ENCODE data around the gene PPP2R5C. TPM values are rescaled to one million over a fixed set of nuclear protein-coding genes. Genes with fewer than 3 reads are reported as not detected.

PPP2R5C gene
- total and polyA plus RNA-seq, 9 of the 15 experiments (the other 6 are each of a cell fraction or from before 2014, with no cell fraction given): 284 to 617 (median 395) TPM

DNA sequence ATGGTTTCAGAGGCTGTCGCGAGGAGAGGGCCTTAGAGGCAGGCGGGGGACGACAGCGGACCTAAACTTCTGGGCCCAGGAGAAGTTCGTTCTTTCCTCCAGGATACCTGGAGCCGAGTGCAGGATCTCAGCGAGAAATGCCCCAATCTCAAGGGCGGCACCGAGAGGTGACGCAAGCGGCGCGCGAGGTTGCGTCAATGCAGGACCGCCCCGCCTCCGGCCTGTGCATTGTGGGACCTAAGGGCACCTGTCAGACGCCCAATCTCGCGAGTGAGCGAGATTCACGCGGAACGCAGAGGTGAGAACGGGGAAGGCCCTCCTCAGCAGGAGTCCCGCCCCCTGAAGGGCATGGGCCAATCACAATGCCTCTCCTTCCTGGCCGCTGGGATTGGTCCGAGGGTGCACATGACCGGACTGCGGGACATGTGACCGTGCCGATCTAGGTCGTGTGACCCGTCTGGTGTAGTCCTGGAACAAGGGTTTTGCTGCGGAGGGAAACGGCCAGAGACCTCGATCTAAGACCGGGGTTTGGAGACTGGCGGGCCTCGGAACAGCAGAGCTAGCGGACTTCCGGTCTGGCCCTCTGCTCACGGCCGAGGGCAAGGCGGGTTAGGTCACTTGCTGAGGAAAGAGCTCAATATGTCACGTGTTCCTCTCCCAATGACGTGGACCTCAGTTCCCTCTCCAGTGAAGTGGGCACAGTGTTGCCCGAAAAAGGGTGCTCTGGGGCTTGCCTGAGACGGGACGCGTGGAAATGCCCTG lies 186.6 kb downstream of the PPP2R5C start (continued):
- TF ChIP-seq MGA (IDR thresholded peaks at IDR 0.05) (peak; percentile 84), ZNF24 (IDR thresholded peaks at IDR 0.05) (no peak), PHB (CRISPR knock-in tag; IDR thresholded peaks at IDR 0.05) (no peak), RB1 (IDR thresholded peaks at IDR 0.05; ENCODE audit: low read depth) (peak; percentile 60; the same call in 1 of the 2 replicates), TRIM28 (IDR thresholded peaks at IDR 0.05) (no peak), GABPB2 (CRISPR knock-in tag; conservative IDR thresholded peaks at IDR 0.05) (no peak), CTCF (IDR thresholded peaks at IDR 0.05 in 2 of 3, conservative IDR thresholded peaks at IDR 0.05 in 1 of 3; ENCODE audit: insufficient read depth in 2 of 3, low read depth in 1 of 3, low read length in 3 of 3) (peak in 1 of 3 experiments; percentile 37; a peak in 1 of 6 replicates), FOXJ2 (tag; IDR thresholded peaks at IDR 0.05) (0 out of 2 replicates have a peak, but pooled peaks have one; percentile 29), XRCC5 (IDR thresholded peaks at IDR 0.05; ENCODE audit: low read depth, low read length) (no peak), MAFG (tag; conservative IDR thresholded peaks at IDR 0.05) (no peak), ZNF224 (CRISPR knock-in tag; IDR thresholded peaks at IDR 0.05) (no peak), PTTG1 (tag; IDR thresholded peaks at IDR 0.05; ENCODE audit: low read depth) (no peak), RBFOX2 (IDR thresholded peaks at IDR 0.05; ENCODE audit: low read depth, low read length) (peak; percentile 86), MAZ (CRISPR knock-in tag; conservative IDR thresholded peaks at IDR 0.05 in 1 of 2, IDR thresholded peaks at IDR 0.05 in 1 of 2) (peak; percentile 29 to 80; a peak in 2 of 4 replicates), RAD51 (IDR thresholded peaks at IDR 0.05; ENCODE audit: borderline replicate concordance, low read depth) (peak; percentile 99)
